Mammary epithelial cell (primary cell): Measurements from ENCODE around the gene UQCC3.

ENCODE experiments used
- CTCF ChIP-seq, 2 donors: IDR thresholded peaks in 1 of 2; conservative IDR thresholded peaks in 1 of 2; 2 replicates each; pipeline ENCODE4 v1.5.1; 2011 to 2012; ENCODE audit warnings: inconsistent platforms in 2 of 2, low read length in 2 of 2, mild to moderate bottlenecking in 2 of 2, control low read depth in 1 of 2, low read depth in 1 of 2; ENCODE audit not compliant: insufficient read depth in 1 of 2; ENCODE audit errors: extremely low read depth in 1 of 2
- EZH2 ChIP-seq: IDR thresholded peaks from 2 replicates; pipeline ENCODE4 v1.6.1; 2012; ENCODE audit warnings: low read length, inconsistent platforms, borderline replicate concordance

GRCh38 chr11:62712276-62712812 lies 40.9 kb downstream of the UQCC3 start:
- TF ChIP-seq CTCF (conservative IDR thresholded peaks at IDR 0.05 in 1 of 2, IDR thresholded peaks at IDR 0.05 in 1 of 2; ENCODE audit: extremely low read depth in 1 of 2, insufficient read depth in 1 of 2, low read depth in 1 of 2, low read length in 2 of 2) (no peak), EZH2 (no peak)
